ENCODE data around the gene CCDC88C.
A peak's percentile ranks its signal among the peaks of the same experiment; 100 is the strongest.

Gene CCDC88C

DNA sequence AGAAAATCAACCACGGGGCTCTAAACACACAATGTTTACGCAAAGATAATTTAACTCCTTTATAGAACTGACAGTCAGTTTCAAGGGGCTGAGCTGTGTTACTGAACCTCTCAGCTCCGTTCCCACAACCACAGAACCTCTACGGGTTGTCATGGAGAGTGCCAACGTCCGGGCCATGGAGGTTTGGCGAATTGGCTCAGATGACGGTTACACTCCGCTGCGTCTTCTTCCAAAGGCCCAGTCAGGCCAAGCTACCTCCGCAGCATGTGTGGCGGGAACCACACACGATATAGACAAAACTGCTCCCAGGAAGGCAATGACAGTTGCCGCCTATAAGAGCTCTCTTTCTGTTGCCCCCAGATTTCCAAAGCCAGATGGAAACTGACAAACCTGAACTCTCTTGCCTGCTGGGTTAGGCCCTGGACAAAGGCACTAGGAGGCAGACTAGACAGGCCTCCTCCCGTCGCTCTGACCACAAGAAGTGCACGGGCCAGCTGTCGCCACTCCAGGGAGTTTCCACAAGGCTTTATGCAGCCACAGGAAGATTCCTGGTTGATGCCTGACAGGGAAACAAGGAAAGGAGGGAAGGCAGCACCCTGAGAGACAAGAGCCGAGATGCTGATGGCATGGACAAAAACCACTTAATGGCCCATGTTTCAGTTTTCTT is 30.3 kb downstream of the CCDC88C start:
- H3K4me1 ChIP-seq (ENCODE audit: control insufficient read depth, insufficient read depth, low read length): peaks cover 35% of the 10 kb centered on the region
- H3K9ac ChIP-seq (ENCODE audit: low read length in 2 of 2): no peak overlapping the region
- H3K36me3 ChIP-seq (ENCODE audit: control insufficient read depth in 2 of 2, insufficient read depth in 2 of 2, low read length in 2 of 2): no peaks in the 10 kb centered on the region
- H3K27me3 ChIP-seq (ENCODE audit: control insufficient read depth in 1 of 2, insufficient read depth in 2 of 2, low read length in 2 of 2): no peaks in the 10 kb centered on the region
- H3K27ac ChIP-seq (ENCODE audit: low read length): peak overlapping the region; percentile 90
- H3K9me3 ChIP-seq (ENCODE audit: control insufficient read depth in 2 of 2, low read length in 2 of 2): no peaks in the 10 kb centered on the region
- H3K4me3 ChIP-seq (ENCODE audit: low read length in 2 of 2): peak overlapping the region in 1 of 2 donors; percentile 3

DNA sequence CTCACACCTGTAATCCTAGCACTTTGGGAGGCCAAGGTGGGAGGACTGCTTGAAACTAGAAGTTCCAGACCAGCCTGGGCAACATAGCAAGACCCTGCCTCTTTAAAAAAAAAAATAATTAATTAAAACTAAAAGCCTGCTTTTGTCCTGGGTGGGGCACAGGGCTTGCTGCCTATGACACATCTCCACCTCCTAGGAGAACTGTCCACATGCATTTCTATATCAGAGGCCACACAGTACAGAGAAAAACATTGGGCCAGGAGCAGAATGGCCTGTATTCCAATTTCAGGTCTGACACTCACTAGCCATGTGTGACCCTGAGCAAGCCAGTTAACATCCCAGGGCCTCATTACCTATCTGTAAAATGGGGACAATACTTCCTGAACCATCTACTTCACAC is 31.9 kb downstream of the CCDC88C start:
- Histone ChIP-seq H3K27me3 (ENCODE audit: control insufficient read depth in 1 of 2, insufficient read depth in 2 of 2, low read length in 2 of 2) (no peaks in the 10 kb centered on the region), H3K4me3 (ENCODE audit: low read length in 2 of 2) (no peak overlapping the region), H3K9me3 (ENCODE audit: control insufficient read depth in 2 of 2, low read length in 2 of 2) (no peaks in the 10 kb centered on the region), H3K36me3 (ENCODE audit: control insufficient read depth in 2 of 2, insufficient read depth in 2 of 2, low read length in 2 of 2) (no peaks in the 10 kb centered on the region), H3K9ac (ENCODE audit: low read length in 2 of 2) (no peak overlapping the region), H3K4me1 (ENCODE audit: control insufficient read depth, insufficient read depth, low read length) (peaks cover 38% of the 10 kb centered on the region), H3K27ac (ENCODE audit: low read length) (no peak overlapping the region)

DNA sequence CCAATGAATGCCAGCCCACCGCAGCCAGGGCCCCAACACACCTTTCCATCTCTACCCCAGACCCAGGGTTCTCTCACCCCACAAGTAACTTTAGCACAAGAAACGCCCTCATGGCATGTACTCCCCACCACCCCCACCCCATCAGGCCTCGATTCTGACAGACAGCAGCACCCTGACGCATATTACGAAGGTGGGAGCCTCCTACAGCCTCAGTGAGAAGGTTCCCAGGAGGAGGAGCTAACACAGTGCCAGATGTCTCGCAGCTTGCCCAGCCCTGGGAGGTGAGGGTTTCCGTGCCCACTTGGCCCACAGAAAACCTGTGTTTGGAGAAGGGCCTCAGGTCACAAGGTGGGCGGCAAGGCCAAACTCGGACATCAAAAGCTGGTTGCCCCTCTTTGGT is 32.4 kb downstream of the CCDC88C start:
- no peaks in the 10 kb centered on the region for H3K36me3 ChIP-seq (ENCODE audit: control insufficient read depth in 2 of 2, insufficient read depth in 2 of 2, low read length in 2 of 2)
- no peak overlapping the region for H3K4me3 ChIP-seq (ENCODE audit: low read length in 2 of 2)
- H3K27ac ChIP-seq (ENCODE audit: low read length): no peak overlapping the region
- H3K4me1 ChIP-seq (ENCODE audit: control insufficient read depth, insufficient read depth, low read length): peaks cover 34% of the 10 kb centered on the region
- no peaks in the 10 kb centered on the region for H3K9me3 ChIP-seq (ENCODE audit: control insufficient read depth in 2 of 2, low read length in 2 of 2)
- no peak overlapping the region for H3K9ac ChIP-seq (ENCODE audit: low read length in 2 of 2)
- H3K27me3 ChIP-seq (ENCODE audit: control insufficient read depth in 1 of 2, insufficient read depth in 2 of 2, low read length in 2 of 2): no peaks in the 10 kb centered on the region

DNA sequence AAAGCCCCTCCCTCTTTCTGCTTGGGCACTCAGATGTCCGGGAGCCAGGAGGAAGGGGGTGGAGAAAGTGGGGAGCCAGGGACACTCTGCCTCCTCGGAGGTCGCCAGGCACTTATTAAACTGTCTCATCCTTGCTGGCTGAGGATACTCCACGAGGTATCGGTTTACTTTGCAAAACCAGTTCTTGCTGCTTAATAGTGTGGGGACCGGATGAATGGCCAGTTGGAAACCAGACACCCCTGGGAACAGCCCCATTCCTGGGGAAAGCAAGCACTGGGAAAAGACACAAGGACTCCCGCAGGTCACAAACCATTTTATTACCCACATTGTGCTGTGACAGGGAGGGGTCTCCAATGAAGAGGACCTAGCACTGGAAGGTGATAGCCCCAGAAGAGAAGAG is 34.2 kb downstream of the CCDC88C start:
- peaks cover 31% of the 10 kb centered on the region for H3K4me1 ChIP-seq (ENCODE audit: control insufficient read depth, insufficient read depth, low read length)
- H3K9me3 ChIP-seq (ENCODE audit: control insufficient read depth in 2 of 2, low read length in 2 of 2): no peaks in the 10 kb centered on the region
- no peaks in the 10 kb centered on the region for H3K36me3 ChIP-seq (ENCODE audit: control insufficient read depth in 2 of 2, insufficient read depth in 2 of 2, low read length in 2 of 2)
- no peak overlapping the region for H3K9ac ChIP-seq (ENCODE audit: low read length in 2 of 2)
- H3K4me3 ChIP-seq (ENCODE audit: low read length in 2 of 2): no peak overlapping the region
- H3K27me3 ChIP-seq (ENCODE audit: control insufficient read depth in 1 of 2, insufficient read depth in 2 of 2, low read length in 2 of 2): no peaks in the 10 kb centered on the region
- no peak overlapping the region for H3K27ac ChIP-seq (ENCODE audit: low read length)

DNA sequence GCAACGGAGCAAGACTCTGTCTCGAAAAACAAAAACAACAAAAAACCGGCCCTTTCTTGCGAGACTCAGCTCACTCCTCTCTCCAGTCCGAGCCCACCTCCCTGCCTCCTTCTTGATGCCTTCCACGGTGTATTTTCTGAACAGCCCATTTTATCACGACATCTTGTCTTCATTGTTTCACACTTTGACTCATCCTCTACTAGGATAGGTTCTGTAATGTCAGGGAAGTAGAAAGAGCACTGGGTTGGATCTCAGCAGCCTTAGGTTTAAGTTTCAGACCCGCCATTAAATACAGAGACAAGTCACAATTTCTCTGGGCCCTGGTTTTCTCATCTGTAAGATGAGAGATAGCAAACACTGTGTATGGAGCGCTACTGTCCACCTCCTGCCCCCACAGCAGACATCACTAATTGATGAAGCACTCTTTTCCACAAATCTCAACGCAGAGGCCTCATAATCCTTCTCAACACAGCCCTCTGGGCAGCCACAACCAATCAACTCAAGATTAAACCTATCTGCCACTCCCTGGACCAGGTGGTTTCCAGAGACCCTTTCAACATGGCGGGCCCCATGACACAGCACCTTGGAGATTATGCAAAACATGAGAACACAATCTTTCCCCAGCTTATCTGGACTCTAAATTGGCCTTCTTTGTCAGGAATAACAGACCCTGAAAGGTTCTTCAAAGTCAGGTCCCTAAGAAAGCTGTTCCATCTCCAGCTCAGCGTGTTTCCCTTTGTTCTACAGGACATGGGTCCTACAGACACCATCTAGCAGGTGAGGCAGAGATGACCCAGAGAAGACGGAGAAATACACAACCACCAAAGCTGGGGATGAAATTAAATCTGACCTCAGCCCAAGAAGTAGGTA is 35.6 kb downstream of the CCDC88C start:
- H3K4me1 ChIP-seq (ENCODE audit: control insufficient read depth, insufficient read depth, low read length): peaks cover 24% of the 10 kb centered on the region

DNA sequence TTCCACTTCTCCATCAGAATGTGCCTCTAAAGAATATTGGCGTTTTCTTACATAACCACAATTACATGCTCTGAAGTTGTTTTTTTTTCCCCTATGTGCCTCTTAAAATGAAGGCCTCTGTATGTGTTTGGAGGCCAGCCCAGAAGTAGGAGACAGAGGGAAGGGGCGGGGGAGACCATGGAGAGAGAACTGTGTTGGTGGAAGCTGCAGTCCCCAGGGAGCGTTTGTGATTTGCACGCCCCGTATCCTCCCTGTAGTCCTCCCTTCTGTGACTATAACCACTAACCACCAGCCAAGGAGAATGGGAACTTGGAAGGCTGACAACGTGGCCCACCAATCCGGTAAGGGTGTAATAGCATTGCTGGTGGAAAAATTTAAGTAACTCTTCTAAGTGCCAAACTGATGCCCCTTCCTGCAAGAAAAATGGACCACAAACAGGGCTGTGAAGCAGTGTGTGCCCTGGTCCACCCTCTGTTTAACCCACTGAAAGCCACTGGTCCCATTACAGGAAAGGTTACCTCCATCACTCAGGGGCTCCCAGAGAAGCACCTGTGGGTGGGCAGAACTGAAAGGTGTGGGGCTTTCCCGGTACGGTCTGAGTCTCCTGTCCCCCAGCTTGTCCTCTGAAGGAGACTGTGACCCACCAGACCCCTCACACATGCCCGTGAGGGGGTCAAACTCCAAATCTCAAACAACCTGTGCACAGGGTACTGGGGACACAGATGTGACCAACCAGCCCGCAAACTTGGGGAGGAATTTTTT is 36.8 kb downstream of the CCDC88C start:
- Histone ChIP-seq H3K4me1 (ENCODE audit: control insufficient read depth, insufficient read depth, low read length) (peaks cover 21% of the 10 kb centered on the region), H3K36me3 (ENCODE audit: control insufficient read depth in 2 of 2, insufficient read depth in 2 of 2, low read length in 2 of 2) (no peaks in the 10 kb centered on the region), H3K9me3 (ENCODE audit: control insufficient read depth in 2 of 2, low read length in 2 of 2) (no peaks in the 10 kb centered on the region), H3K27ac (ENCODE audit: low read length) (no peak overlapping the region), H3K9ac (ENCODE audit: low read length in 2 of 2) (no peak overlapping the region), H3K27me3 (ENCODE audit: control insufficient read depth in 1 of 2, insufficient read depth in 2 of 2, low read length in 2 of 2) (no peaks in the 10 kb centered on the region), H3K4me3 (ENCODE audit: low read length in 2 of 2) (no peak overlapping the region)

More for the DNA sequence above, 35.6 kb downstream of the CCDC88C start:
- Histone ChIP-seq H3K27ac (ENCODE audit: low read length) (no peak overlapping the region), H3K36me3 (ENCODE audit: control insufficient read depth in 2 of 2, insufficient read depth in 2 of 2, low read length in 2 of 2) (no peaks in the 10 kb centered on the region), H3K4me3 (ENCODE audit: low read length in 2 of 2) (no peak overlapping the region), H3K9ac (ENCODE audit: low read length in 2 of 2) (no peak overlapping the region), H3K9me3 (ENCODE audit: control insufficient read depth in 2 of 2, low read length in 2 of 2) (no peaks in the 10 kb centered on the region), H3K27me3 (ENCODE audit: control insufficient read depth in 1 of 2, insufficient read depth in 2 of 2, low read length in 2 of 2) (no peaks in the 10 kb centered on the region)

DNA sequence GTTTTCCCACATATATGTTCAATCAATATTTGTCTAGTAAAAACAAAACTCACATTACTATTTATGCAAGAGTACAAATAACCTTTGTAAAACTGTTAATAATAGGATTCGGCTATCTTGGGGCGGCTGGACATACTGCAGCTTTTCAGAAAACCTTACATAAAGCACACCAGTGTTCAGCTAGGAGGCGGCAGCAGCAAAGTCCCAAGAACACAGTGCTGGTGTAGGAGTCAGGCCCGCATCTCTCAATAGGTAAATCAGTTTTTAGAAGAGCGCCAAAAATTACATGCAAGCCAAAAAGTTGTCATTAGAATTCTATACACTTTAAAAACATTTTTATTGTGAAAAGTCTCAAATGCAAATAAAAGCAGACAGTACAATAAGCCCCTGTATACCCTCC is 37.5 kb downstream of the CCDC88C start:
- Histone ChIP-seq H3K27ac (ENCODE audit: low read length) (no peak overlapping the region), H3K27me3 (ENCODE audit: control insufficient read depth in 1 of 2, insufficient read depth in 2 of 2, low read length in 2 of 2) (no peaks in the 10 kb centered on the region), H3K9me3 (ENCODE audit: control insufficient read depth in 2 of 2, low read length in 2 of 2) (no peaks in the 10 kb centered on the region), H3K4me3 (ENCODE audit: low read length in 2 of 2) (no peak overlapping the region), H3K9ac (ENCODE audit: low read length in 2 of 2) (no peak overlapping the region), H3K36me3 (ENCODE audit: control insufficient read depth in 2 of 2, insufficient read depth in 2 of 2, low read length in 2 of 2) (no peaks in the 10 kb centered on the region), H3K4me1 (ENCODE audit: control insufficient read depth, insufficient read depth, low read length) (peaks cover 21% of the 10 kb centered on the region)

DNA sequence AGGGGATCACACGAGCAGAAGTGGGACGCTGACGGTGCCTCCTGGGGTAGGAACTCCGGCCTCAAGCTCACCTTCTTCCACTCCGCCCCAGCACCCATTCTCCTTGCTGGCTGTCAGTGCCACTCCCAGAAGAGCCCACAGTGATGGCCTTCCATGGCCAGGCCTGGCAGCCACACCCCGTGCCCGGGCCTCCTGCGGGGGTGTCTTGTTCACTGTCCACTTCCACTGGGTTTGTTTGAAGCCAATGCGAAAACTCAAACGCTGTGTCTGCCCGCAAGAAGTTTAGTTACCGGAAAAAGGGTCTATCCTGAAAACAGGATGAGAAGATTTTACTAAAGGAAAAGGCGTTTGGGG is 38.1 kb downstream of the CCDC88C start:
- H3K9ac ChIP-seq (ENCODE audit: low read length in 2 of 2): no peak overlapping the region
- peaks cover 21% of the 10 kb centered on the region for H3K4me1 ChIP-seq (ENCODE audit: control insufficient read depth, insufficient read depth, low read length)
- H3K27ac ChIP-seq (ENCODE audit: low read length): no peak overlapping the region
- H3K27me3 ChIP-seq (ENCODE audit: control insufficient read depth in 1 of 2, insufficient read depth in 2 of 2, low read length in 2 of 2): no peaks in the 10 kb centered on the region
- H3K4me3 ChIP-seq (ENCODE audit: low read length in 2 of 2): no peak overlapping the region
- H3K9me3 ChIP-seq (ENCODE audit: control insufficient read depth in 2 of 2, low read length in 2 of 2): no peaks in the 10 kb centered on the region
- no peaks in the 10 kb centered on the region for H3K36me3 ChIP-seq (ENCODE audit: control insufficient read depth in 2 of 2, insufficient read depth in 2 of 2, low read length in 2 of 2)

DNA sequence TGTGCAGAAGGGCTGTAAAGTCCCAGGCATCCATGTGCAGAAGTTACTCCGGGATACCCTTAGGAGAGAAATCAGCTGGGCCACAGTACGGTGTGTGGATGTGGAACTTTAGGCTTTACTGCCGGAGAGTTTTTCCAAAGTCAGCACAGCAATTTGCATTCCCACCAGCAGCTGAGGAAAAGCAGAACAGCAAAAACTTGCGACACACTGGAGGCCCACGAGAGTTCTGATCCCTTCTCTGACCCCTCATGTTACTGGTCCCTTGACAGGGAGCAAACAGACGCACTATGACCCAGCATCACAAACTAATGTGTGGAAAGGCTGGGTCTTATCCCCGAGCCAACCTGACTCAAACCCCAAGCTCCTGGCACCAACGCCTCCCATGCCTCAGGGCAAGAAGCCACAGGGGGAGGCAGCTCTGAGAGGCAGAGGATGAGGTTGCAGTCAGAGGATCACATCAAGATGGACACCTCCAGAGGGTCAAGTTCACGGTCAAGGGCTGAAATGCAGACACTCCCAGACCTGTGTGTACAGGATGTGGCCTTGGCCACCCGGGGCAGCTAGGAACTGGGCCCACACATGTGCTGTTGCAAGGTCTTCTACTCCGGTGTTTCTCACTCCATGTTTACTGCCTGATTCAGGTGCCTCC is 38.6 kb downstream of the CCDC88C start:
- H3K9ac ChIP-seq (ENCODE audit: low read length in 2 of 2): no peak overlapping the region
- H3K4me1 ChIP-seq (ENCODE audit: control insufficient read depth, insufficient read depth, low read length): peaks cover 21% of the 10 kb centered on the region
- no peaks in the 10 kb centered on the region for H3K27me3 ChIP-seq (ENCODE audit: control insufficient read depth in 1 of 2, insufficient read depth in 2 of 2, low read length in 2 of 2)
- H3K36me3 ChIP-seq (ENCODE audit: control insufficient read depth in 2 of 2, insufficient read depth in 2 of 2, low read length in 2 of 2): no peaks in the 10 kb centered on the region
- no peaks in the 10 kb centered on the region for H3K9me3 ChIP-seq (ENCODE audit: control insufficient read depth in 2 of 2, low read length in 2 of 2)
- H3K27ac ChIP-seq (ENCODE audit: low read length): no peak overlapping the region
- H3K4me3 ChIP-seq (ENCODE audit: low read length in 2 of 2): no peak overlapping the region
